Coronary artery (tissue), 2 donors: ENCODE data around the gene ZMIZ2.

Source experiments
- DNase-seq: peaks from one replicate; pipeline ENCODE4 v3.0.0-alpha.2; 2017; ENCODE audit warnings: low spot score
- H3K27ac ChIP-seq, 2 donors: fragments of 200-600 bp; sonication (generic); one replicate each; pipeline ENCODE4 v1.5.1; 2016 to 2019
- H3K4me3 ChIP-seq: fragments of 200-600 bp; sonication (generic); 2 replicates; pipeline ENCODE4 v1.5.1; 2016; ENCODE audit warnings: mild to moderate bottlenecking, moderate library complexity
- CTCF ChIP-seq: fragments of 200-600 bp; sonication (generic); IDR thresholded peaks from one replicate; pipeline ENCODE4 v1.5.1; 2019; ENCODE audit warnings: antibody characterized with exemption

ZMIZ2 gene

GRCh38 chr7:44707558-44708230 is 41.0 kb upstream of the ZMIZ2 start:
- no peak for TF ChIP-seq CTCF
- H3K4me3 ChIP-seq = no peak overlapping the region
- no peak overlapping the region for H3K27ac ChIP-seq
- no peak for DNase-seq

- H3K27ac ChIP-seq = no peak overlapping the region
- DNase-seq = no peak
- no peak overlapping the region for H3K4me3 ChIP-seq
- TF ChIP-seq CTCF = no peak
Observed at GRCh38 chr7:44709011-44709915, 39.4 kb upstream of the ZMIZ2 start.

GRCh38 chr7:44709945-44710596 is 38.6 kb upstream of the ZMIZ2 start:
- no peak overlapping the region for H3K4me3 ChIP-seq
- no peak for TF ChIP-seq CTCF
- no peak overlapping the region for H3K27ac ChIP-seq
- no peak for DNase-seq

GRCh38 chr7:44711528-44711927 is 37.1 kb upstream of the ZMIZ2 start:
- TF ChIP-seq CTCF = no peak
- DNase-seq = no peak
- Histone ChIP-seq H3K27ac (no peak overlapping the region), H3K4me3 (no peak overlapping the region)

- TF ChIP-seq CTCF = no peak
- no peak for DNase-seq
- no peak overlapping the region for H3K4me3 ChIP-seq
- no peak overlapping the region for H3K27ac ChIP-seq
Observed at GRCh38 chr7:44712012-44712411, 36.6 kb upstream of the ZMIZ2 start.

- TF ChIP-seq CTCF = no peak
- H3K4me3 ChIP-seq = no peak overlapping the region
- no peak for DNase-seq
- H3K27ac ChIP-seq = no peak overlapping the region
Observed at GRCh38 chr7:44713141-44713540, 35.5 kb upstream of the ZMIZ2 start.
